ENCODE results near the gene CADPS.

Gene CADPS

GRCh38 chr3:62589078-62589477, 286.1 kb downstream of the CADPS start:
- H3K79me2 ChIP-seq (ENCODE audit: insufficient read depth, low read length) = no peaks in the 10 kb centered on the region
- no peaks in the 10 kb centered on the region for H4K20me1 ChIP-seq (ENCODE audit: insufficient read depth, low read length)
- H3K36me3 ChIP-seq (ENCODE audit: insufficient read depth, low read length) = no peaks in the 10 kb centered on the region
- H3K4me1 ChIP-seq (ENCODE audit: insufficient read depth, low read length, severe bottlenecking) = no peaks in the 10 kb centered on the region
- no peak for TF ChIP-seq CTCF (IDR thresholded peaks at IDR 0.05; ENCODE audit: low read length)
- TF ChIP-seq EZH2 (IDR thresholded peaks at IDR 0.05; ENCODE audit: borderline replicate concordance, low read length) = no peak
- H3K27me3 ChIP-seq (ENCODE audit: insufficient read depth, low read length) = no peaks in the 10 kb centered on the region
- no peak overlapping the region for H3K9ac ChIP-seq (ENCODE audit: low read length)
- no peak overlapping the region for H3K27ac ChIP-seq (ENCODE audit: low read depth, low read length, poor library complexity, severe bottlenecking)
- no peaks in the 10 kb centered on the region for H3K9me3 ChIP-seq (ENCODE audit: low read length)
- H3F3A ChIP-seq (ENCODE audit: insufficient read depth, low read length) = no peaks in the 10 kb centered on the region
- no peak overlapping the region for H2AFZ ChIP-seq (ENCODE audit: low read length)
- H3K4me2 ChIP-seq (ENCODE audit: low read length) = no peak overlapping the region
- no peaks in the 10 kb centered on the region for H3K9me2 ChIP-seq (ENCODE audit: low read depth, low read length)
- no peak overlapping the region for H3K4me3 ChIP-seq (ENCODE audit: low read depth, low read length, poor library complexity, severe bottlenecking)

- no peak overlapping the region for H3K9ac ChIP-seq (ENCODE audit: low read length)
- H3K4me1 ChIP-seq (ENCODE audit: insufficient read depth, low read length, severe bottlenecking) = no peaks in the 10 kb centered on the region
- no peaks in the 10 kb centered on the region for H4K20me1 ChIP-seq (ENCODE audit: insufficient read depth, low read length)
- TF ChIP-seq EZH2 (IDR thresholded peaks at IDR 0.05; ENCODE audit: borderline replicate concordance, low read length) = no peak
- no peak for TF ChIP-seq CTCF (IDR thresholded peaks at IDR 0.05; ENCODE audit: low read length)
- H3K79me2 ChIP-seq (ENCODE audit: insufficient read depth, low read length) = no peaks in the 10 kb centered on the region
- no peaks in the 10 kb centered on the region for H3K27me3 ChIP-seq (ENCODE audit: insufficient read depth, low read length)
- H3K4me2 ChIP-seq (ENCODE audit: low read length) = no peak overlapping the region
- H3K36me3 ChIP-seq (ENCODE audit: insufficient read depth, low read length) = no peaks in the 10 kb centered on the region
- no peaks in the 10 kb centered on the region for H3K9me2 ChIP-seq (ENCODE audit: low read depth, low read length)
- H3K9me3 ChIP-seq (ENCODE audit: low read length) = no peaks in the 10 kb centered on the region
- no peaks in the 10 kb centered on the region for H3F3A ChIP-seq (ENCODE audit: insufficient read depth, low read length)
- no peak overlapping the region for H2AFZ ChIP-seq (ENCODE audit: low read length)
- H3K4me3 ChIP-seq (ENCODE audit: low read depth, low read length, poor library complexity, severe bottlenecking) = no peak overlapping the region
- H3K27ac ChIP-seq (ENCODE audit: low read depth, low read length, poor library complexity, severe bottlenecking) = no peak overlapping the region
Measured at GRCh38 chr3:62587579-62588031, 287.6 kb downstream of the CADPS start.

- Histone ChIP-seq H3K27me3 (ENCODE audit: insufficient read depth, low read length) (no peaks in the 10 kb centered on the region), H3F3A (ENCODE audit: insufficient read depth, low read length) (no peaks in the 10 kb centered on the region), H3K4me3 (ENCODE audit: low read depth, low read length, poor library complexity, severe bottlenecking) (no peak overlapping the region), H3K9me2 (ENCODE audit: low read depth, low read length) (no peaks in the 10 kb centered on the region), H3K4me2 (ENCODE audit: low read length) (no peak overlapping the region), H3K79me2 (ENCODE audit: insufficient read depth, low read length) (no peaks in the 10 kb centered on the region), H3K9ac (ENCODE audit: low read length) (no peak overlapping the region), H2AFZ (ENCODE audit: low read length) (no peak overlapping the region), H3K9me3 (ENCODE audit: low read length) (no peaks in the 10 kb centered on the region), H4K20me1 (ENCODE audit: insufficient read depth, low read length) (no peaks in the 10 kb centered on the region), H3K27ac (ENCODE audit: low read depth, low read length, poor library complexity, severe bottlenecking) (no peak overlapping the region), H3K4me1 (ENCODE audit: insufficient read depth, low read length, severe bottlenecking) (no peaks in the 10 kb centered on the region), H3K36me3 (ENCODE audit: insufficient read depth, low read length) (no peaks in the 10 kb centered on the region)
- TF ChIP-seq CTCF (IDR thresholded peaks at IDR 0.05; ENCODE audit: low read length) (no peak), EZH2 (IDR thresholded peaks at IDR 0.05; ENCODE audit: borderline replicate concordance, low read length) (no peak)
Measured at GRCh38 chr3:62587169-62587568, 288.0 kb downstream of the CADPS start.

All from OCI-LY1 (cell line).